B cell (primary cell): ENCODE measurements around the gene ZNF106. TPM values are rescaled to one million over a fixed set of nuclear protein-coding genes. Genes with fewer than 3 reads are reported as not detected.

ENCODE experiments used
- ATAC-seq: fragments of 200-7000 bp; cut with Tn5 transposase; one replicate; pipeline ENCODE4 v1.10.0; 2021; ENCODE audit warnings: low read depth, mild to moderate bottlenecking, moderate number of reproducible peaks, moderate library complexity
- CTCF ChIA-PET: fragments of 350-600 bp; sonication (Branson Sonifier 250); formaldehyde crosslinking; loops from one replicate; lab custom pipeline; 2021; ENCODE audit warnings: antibody characterized with exemption, inconsistent platforms; lab: Charles Lee
- POLR2A ChIA-PET: fragments of 350-600 bp; sonication (Branson Sonifier 250); formaldehyde crosslinking; loops from one replicate; lab custom pipeline; 2021; ENCODE audit warnings: antibody characterized with exemption; lab: Charles Lee
- DNase-seq: peaks from one replicate; pipeline ENCODE4 v3.0.0; 2013
- H2AFZ ChIP-seq: 2 replicates; pipeline ENCODE4 v1.6.1; 2012; ENCODE audit warnings: mild to moderate bottlenecking, low read depth, low read length; ENCODE audit not compliant: insufficient read depth, poor library complexity, severe bottlenecking
- H3K27ac ChIP-seq, 2 donors: 1 replicate in 1 of 2; 2 replicates in 1 of 2; pipeline ENCODE4 v1.5.1; 2012 to 2013; ENCODE audit warnings: low read length in 2 of 2, mild to moderate bottlenecking in 2 of 2, moderate library complexity in 1 of 2
- H3K27me3 ChIP-seq, 4 experiments: fragments of 200-600 bp in 1 of 4; sonication (generic) in 1 of 4; replicated peaks in 1 of 4; 1 replicate in 2 of 4; 2 replicates in 2 of 4; pipeline versions ENCODE4 v1.6.1 to v1.7.0; 2013 to 2016; ENCODE audit warnings: low read length in 3 of 4, mild to moderate bottlenecking in 2 of 4, mixed read lengths in 1 of 4, moderate library complexity in 1 of 4; ENCODE audit not compliant: insufficient read depth in 4 of 4, control insufficient read depth in 3 of 4; ENCODE audit errors: control extremely low read depth in 1 of 4
- H3K36me3 ChIP-seq, 2 experiments: replicated peaks in 1 of 2; 1 replicate in 1 of 2; 2 replicates in 1 of 2; pipeline versions ENCODE4 v1.6.1 to v1.7.1; 2013; ENCODE audit warnings: low read length in 1 of 2; ENCODE audit not compliant: insufficient read depth in 2 of 2, control insufficient read depth in 1 of 2; ENCODE audit errors: control extremely low read depth in 1 of 2, extremely low read depth in 1 of 2
- H3K4me1 ChIP-seq, 2 donors: fragments of 200-600 bp in 1 of 2; sonication (generic) in 1 of 2; 1 replicate in 1 of 2; 2 replicates in 1 of 2; pipeline versions ENCODE4 v1.5.1 to v1.6.1; 2013 to 2017; ENCODE audit warnings: low read length in 2 of 2; ENCODE audit not compliant: control insufficient read depth in 2 of 2, insufficient read depth in 2 of 2
- H3K4me2 ChIP-seq: replicated peaks from 2 replicates; pipeline ENCODE3; 2012; ENCODE audit warnings: mild to moderate bottlenecking, low read depth, low read length; ENCODE audit not compliant: poor library complexity, severe bottlenecking
- H3K4me3 ChIP-seq, 5 experiments: fragments of 200-600 bp in 1 of 5; sonication (generic) in 1 of 5; 1 replicate in 3 of 5; 2 replicates in 2 of 5; pipeline versions ENCODE4 v1.5.1 to v1.7.0; 2011 to 2016; ENCODE audit warnings: low read length in 4 of 5, mild to moderate bottlenecking in 4 of 5, low read depth in 2 of 5, control low read depth in 1 of 5, moderate library complexity in 1 of 5; ENCODE audit not compliant: insufficient read depth in 1 of 5; ENCODE audit errors: control extremely low read depth in 1 of 5, extremely low read depth in 1 of 5
- H3K79me2 ChIP-seq: fragments of 200-600 bp; sonication (generic); one replicate; pipeline ENCODE4 v1.6.0; 2016; ENCODE audit warnings: low read length; ENCODE audit not compliant: control insufficient read depth, insufficient read depth
- H3K9ac ChIP-seq: fragments of 200-600 bp; sonication (generic); 2 replicates; pipeline ENCODE4 v1.6.1; 2017; ENCODE audit warnings: mild to moderate bottlenecking, low read length, moderate library complexity
- H3K9me3 ChIP-seq, 3 donors: one replicate each; pipeline versions ENCODE4 v1.6.1 to v1.7.1; 2013; ENCODE audit warnings: low read length in 2 of 3; ENCODE audit not compliant: control insufficient read depth in 2 of 3, insufficient read depth in 1 of 3; ENCODE audit errors: control extremely low read depth in 1 of 3
- H4K20me1 ChIP-seq: 2 replicates; pipeline ENCODE4 v1.6.0; 2012; ENCODE audit warnings: mild to moderate bottlenecking, low read length; ENCODE audit not compliant: insufficient read depth, control insufficient read depth, poor library complexity, severe bottlenecking
- H3K27ac Mint-ChIP-seq: one replicate; pipeline ENCODE4 v1.8.0; 2021; ENCODE audit warnings: mixed read lengths
- H3K27me3 Mint-ChIP-seq: one replicate; pipeline ENCODE4 v1.8.0; 2021; ENCODE audit warnings: mixed read lengths
- H3K4me1 Mint-ChIP-seq: one replicate; pipeline ENCODE4 v1.8.0; 2021; ENCODE audit warnings: mixed read lengths
- H3K4me3 Mint-ChIP-seq: one replicate; pipeline ENCODE4 v1.8.0; 2021; ENCODE audit warnings: mixed read lengths
- H3K9me3 Mint-ChIP-seq: one replicate; pipeline ENCODE4 v1.8.0; 2022; ENCODE audit warnings: mixed read lengths; ENCODE audit not compliant: insufficient read depth
- EZH2 ChIP-seq: IDR thresholded peaks from 2 replicates; pipeline ENCODE4 v1.6.1; 2012; ENCODE audit warnings: borderline replicate concordance, low read depth, mild to moderate bottlenecking, moderate library complexity, low read length; ENCODE audit not compliant: insufficient read depth, poor library complexity, severe bottlenecking
- WGBS: methylation state at CpG from one replicate; pipeline ENCODE4 v1.1.5; 2013; ENCODE audit warnings: missing lambda C conversion rate; ENCODE audit not compliant: insufficient coverage; 5-methylcytosine and 5-hydroxymethylcytosine counted together
- intact Hi-C: fragments of 100-400 bp; cut with micrococcal nuclease; formaldehyde crosslinking; loops from one replicate; pipeline ENCODE4 v1.10.0; 2022
- polyA plus RNA-seq: library from polyadenylated mRNA; depleted of rRNA; stranded (reverse); fragments of >200 nt; gene quantifications from 2 replicates; pipeline ENCODE4 v1.2.3, GENCODE V29; 2012
- total RNA-seq, 2 donors: library from RNA; stranded (reverse); fragments of 120-200 nt in 1 of 2; gene quantifications; 1 replicate in 1 of 2; 2 replicates in 1 of 2; pipeline versions ENCODE4 v1.2.3 to v1.2.4, GENCODE V29; 2013 to 2022
- TF ChIP-seq, protein P1 (sequence below): fragments of 200-600 bp; IDR thresholded peaks from one replicate; pipeline ENCODE4 v1.8.0; 2022; ENCODE audit warnings: antibody characterized with exemption, mild to moderate bottlenecking

The ZNF106 gene
- total and polyA plus RNA-seq, 2 donors (not counting 1 experiment from before 2014, with no cell fraction given): 10.1 to 51.4 TPM

DNA sequence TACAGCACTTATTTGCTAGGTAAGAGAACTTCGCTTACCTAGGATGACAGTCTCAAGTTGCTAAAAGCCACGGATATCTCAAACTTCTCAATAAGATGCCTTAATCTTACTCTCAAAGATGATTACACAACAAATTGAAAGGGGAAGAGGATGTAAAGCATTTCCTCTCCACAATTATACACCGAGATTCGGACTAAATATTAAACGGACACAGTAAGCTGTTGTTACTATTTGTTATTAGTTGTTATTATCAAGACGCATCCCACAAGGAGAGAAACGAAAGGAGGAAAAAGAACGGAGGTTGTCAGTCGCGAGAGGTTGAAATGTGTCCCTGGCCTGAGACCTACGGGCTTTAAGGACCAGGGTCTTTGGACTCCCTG lies 660 bp downstream of the ZNF106 start:
- Histone ChIP-seq H3K4me1 (peaks cover 39 to 55% of the 10 kb centered on the region in 2 donors), H3K4me3 (peak overlapping the region; percentile 75 to 96 (median 87)), H3K9me3 (no peaks in the 10 kb centered on the region), H3K27ac (peak overlapping the region; percentile 89 to 99), H3K36me3 (peaks cover 0 to 2% of the 10 kb centered on the region in 2 experiments), H3K27me3 (no peaks in the 10 kb centered on the region), H3K9ac (peak overlapping the region; percentile 93), H3K4me2 (peak overlapping the region; percentile 93), H3K79me2 (peaks cover 91% of the 10 kb centered on the region), H2AFZ (peak overlapping the region; percentile 95), H4K20me1 (peaks cover 21% of the 10 kb centered on the region)
- ChIA-PET CTCF (interaction anchor here (0.7 to 1.5 kb wide), 6 partner anchors 8 to 785 kb away, joined by 3 to 9 read pairs (median 3); partner anchors contain the start of genes HAUS2 and LRRC57), POLR2A (interaction anchor here (0.7 to 1.8 kb wide), 4 partner anchors 9 to 115 kb away, joined by 3 to 8 read pairs (median 5); no protein-coding TSS in a partner anchor)
- peak overlapping the region; percentile 91 for H3K4me3 Mint-ChIP-seq
- H3K27me3 Mint-ChIP-seq: no peaks in the 10 kb centered on the region
- H3K4me1 Mint-ChIP-seq: peaks cover 51% of the 10 kb centered on the region
- ATAC-seq (peak; percentile 2), DNase-seq (peak; percentile 56)
- H3K27ac Mint-ChIP-seq: peak overlapping the region; percentile 100
- TF ChIP-seq EZH2: no peak
- TF ChIP-seq, protein P1, sequence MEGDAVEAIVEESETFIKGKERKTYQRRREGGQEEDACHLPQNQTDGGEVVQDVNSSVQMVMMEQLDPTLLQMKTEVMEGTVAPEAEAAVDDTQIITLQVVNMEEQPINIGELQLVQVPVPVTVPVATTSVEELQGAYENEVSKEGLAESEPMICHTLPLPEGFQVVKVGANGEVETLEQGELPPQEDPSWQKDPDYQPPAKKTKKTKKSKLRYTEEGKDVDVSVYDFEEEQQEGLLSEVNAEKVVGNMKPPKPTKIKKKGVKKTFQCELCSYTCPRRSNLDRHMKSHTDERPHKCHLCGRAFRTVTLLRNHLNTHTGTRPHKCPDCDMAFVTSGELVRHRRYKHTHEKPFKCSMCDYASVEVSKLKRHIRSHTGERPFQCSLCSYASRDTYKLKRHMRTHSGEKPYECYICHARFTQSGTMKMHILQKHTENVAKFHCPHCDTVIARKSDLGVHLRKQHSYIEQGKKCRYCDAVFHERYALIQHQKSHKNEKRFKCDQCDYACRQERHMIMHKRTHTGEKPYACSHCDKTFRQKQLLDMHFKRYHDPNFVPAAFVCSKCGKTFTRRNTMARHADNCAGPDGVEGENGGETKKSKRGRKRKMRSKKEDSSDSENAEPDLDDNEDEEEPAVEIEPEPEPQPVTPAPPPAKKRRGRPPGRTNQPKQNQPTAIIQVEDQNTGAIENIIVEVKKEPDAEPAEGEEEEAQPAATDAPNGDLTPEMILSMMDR: no peak
- no peaks in the 10 kb centered on the region for H3K9me3 Mint-ChIP-seq
- 0% methylated on average over 6 of the region's 11 CpGs for WGBS
- intact Hi-C loops: loop anchor here (2.0 to 10.0 kb wide), 4 partner anchors 15 to 431 kb away; partner anchors contain the start of genes GANC, TMEM87A and TTBK2

DNA sequence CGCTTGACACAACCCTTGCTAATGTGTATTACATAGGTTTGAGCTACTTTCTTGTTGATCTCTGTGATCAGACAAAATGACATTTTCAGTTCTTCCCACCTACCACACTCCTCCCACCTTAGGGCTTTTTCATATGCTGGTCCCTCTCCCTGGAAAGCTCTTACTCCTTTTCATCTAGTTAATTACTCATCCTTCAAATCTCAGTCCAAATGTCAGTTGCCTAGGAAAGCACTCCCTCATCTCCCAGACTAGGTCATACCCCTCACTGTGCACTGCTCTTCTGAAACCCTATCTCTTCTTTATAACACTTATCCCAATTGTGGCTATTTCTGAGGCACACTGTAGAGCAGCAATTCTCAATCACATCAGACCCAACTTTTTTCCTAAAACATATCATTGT lies 7.3 kb downstream of the ZNF106 start:
- Histone ChIP-seq H3K9ac (no peak overlapping the region), H3K27me3 (no peaks in the 10 kb centered on the region), H3K79me2 (peaks cover 82% of the 10 kb centered on the region), H3K9me3 (peaks cover 0 to 1% (median 0%) of the 10 kb centered on the region in 3 donors), H3K4me3 (no peak overlapping the region), H3K27ac (no peak overlapping the region), H3K36me3 (peaks cover 0 to 7% of the 10 kb centered on the region in 2 experiments), H3K4me2 (no peak overlapping the region), H2AFZ (no peak overlapping the region), H4K20me1 (peaks cover 24% of the 10 kb centered on the region), H3K4me1 (peaks cover 3 to 5% of the 10 kb centered on the region in 2 donors)
- WGBS: no CpG with 5 or more reads among the region's 1 CpG
- H3K4me1 Mint-ChIP-seq: peaks cover 16% of the 10 kb centered on the region
- ChIA-PET POLR2A (no interaction called here), CTCF (no interaction called here)
- intact Hi-C loops: no loop called here
- H3K9me3 Mint-ChIP-seq: no peaks in the 10 kb centered on the region
- H3K27ac Mint-ChIP-seq: no peak overlapping the region
- no peaks in the 10 kb centered on the region for H3K27me3 Mint-ChIP-seq
- TF ChIP-seq, protein P1: no peak
- no peak for TF ChIP-seq EZH2
- no peak overlapping the region for H3K4me3 Mint-ChIP-seq
- DNase-seq: no peak
- no peak for ATAC-seq
